ENCODE data around the gene GABBR2.

Gene GABBR2

DNA sequence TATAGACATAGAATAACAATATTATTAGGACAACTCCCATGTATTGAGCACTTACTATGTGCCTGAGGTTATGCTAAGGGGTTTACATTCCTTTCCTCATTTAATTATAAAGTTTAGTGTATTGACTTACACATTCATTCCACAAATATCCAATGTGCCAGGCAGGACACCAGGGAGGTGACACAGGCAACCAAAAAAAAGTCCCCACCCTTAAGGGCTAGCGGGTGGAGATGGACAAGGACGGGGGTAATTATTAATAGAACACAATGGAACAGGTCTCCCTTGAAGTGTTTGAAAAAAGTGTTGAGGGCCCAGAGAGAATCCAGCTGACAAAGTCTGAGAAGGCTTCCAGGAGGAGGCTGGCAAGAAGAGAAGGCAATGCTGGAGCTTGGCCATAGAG lies 459.0 kb downstream of the GABBR2 start:
- TF ChIP-seq POLR2A (IDR thresholded peaks at IDR 0.05; ENCODE audit: low read depth, low read length), result no peak
- TF ChIP-seq POLR2AphosphoS5 (IDR thresholded peaks at IDR 0.05; ENCODE audit: low read depth, low read length), result no peak
- TF ChIP-seq TAF1 (IDR thresholded peaks at IDR 0.05; ENCODE audit: borderline replicate concordance, low read depth, low read length), result no peak
- DNase-seq (ENCODE audit: insufficient read length) (no peak), FAIRE-seq (no peak)

DNA sequence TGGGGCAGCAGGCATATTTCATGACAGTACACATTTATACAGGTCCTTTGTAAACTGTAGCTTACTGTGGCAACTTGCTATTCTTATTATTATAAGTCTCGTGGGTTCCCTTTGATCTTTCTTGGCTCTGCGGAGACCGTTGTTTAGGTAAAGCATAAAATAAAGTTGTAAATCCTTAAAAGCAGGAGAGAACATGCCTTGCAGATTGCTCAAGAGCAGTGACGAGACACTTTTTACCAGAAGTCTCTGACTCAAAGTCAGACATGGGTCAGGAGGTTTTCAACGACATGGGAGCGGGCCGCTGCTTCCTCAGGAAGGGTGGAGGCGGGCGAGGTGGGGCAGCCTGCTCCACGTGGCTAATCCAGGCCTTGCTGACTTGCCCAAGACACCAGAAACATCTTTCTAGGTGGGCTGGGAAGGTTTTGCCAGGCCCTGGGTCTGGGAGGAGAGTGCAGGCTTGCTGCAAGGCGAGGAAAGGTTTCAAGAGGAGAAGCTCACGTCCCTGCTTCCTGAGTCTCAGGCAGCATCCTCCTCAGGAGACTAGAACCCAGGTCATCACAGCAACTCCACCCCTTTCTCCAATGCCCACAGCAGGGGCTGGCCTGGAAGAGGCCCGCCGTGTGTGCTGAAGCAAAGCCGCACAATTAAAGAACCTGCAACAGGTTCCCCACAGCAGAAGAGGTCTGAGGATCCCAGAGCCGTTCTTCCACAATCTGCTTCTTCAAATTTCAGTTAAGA lies 459.8 kb downstream of the GABBR2 start:
- no peak for TF ChIP-seq POLR2AphosphoS5 (IDR thresholded peaks at IDR 0.05; ENCODE audit: low read depth, low read length)
- no peak for TF ChIP-seq POLR2A (IDR thresholded peaks at IDR 0.05; ENCODE audit: low read depth, low read length)
- no peak for TF ChIP-seq TAF1 (IDR thresholded peaks at IDR 0.05; ENCODE audit: borderline replicate concordance, low read depth, low read length)
- no peak for FAIRE-seq
- no peak for DNase-seq (ENCODE audit: insufficient read length)

DNA sequence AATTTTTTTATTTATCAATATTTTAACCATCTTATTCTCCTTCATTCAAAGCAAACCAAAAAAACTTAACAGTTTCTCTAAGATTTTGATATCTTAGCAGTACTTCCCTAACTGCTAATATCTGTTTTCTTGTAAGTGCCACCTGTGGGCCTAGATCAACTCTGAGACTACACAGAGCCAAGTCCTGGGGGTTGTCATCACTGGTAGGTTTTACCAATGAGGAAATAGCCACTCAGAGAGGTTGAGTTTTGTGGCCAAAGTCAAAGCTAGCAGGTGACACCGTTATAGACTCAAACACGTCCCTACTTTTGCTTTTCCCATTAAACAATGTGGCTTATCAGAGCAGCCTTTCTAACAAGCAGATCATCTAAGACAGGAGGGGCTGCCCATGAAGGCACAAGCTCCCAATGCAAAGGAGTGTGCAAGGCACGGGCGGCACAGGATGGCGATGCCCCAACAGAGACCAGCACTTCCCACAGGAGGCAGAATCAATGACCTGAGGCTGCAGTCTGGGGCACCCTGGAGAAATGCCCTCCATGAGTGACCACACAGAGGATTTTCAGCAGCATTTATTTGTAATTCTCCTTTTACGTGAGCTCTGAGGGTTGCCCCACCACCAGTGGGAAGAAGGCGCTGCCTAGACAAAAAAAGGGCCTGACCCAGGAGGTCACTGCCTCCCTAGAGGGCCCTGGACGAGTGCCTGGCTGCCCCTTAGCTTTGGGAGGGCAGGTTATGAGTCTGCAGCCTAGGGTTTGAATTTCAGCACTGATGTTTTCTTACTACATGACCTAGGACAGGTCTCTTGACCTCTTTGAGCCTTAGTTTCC lies 460.7 kb downstream of the GABBR2 start:
- no peak for TF ChIP-seq POLR2AphosphoS5 (IDR thresholded peaks at IDR 0.05; ENCODE audit: low read depth, low read length)
- DNase-seq (ENCODE audit: insufficient read length) (no peak), FAIRE-seq (no peak)

DNA sequence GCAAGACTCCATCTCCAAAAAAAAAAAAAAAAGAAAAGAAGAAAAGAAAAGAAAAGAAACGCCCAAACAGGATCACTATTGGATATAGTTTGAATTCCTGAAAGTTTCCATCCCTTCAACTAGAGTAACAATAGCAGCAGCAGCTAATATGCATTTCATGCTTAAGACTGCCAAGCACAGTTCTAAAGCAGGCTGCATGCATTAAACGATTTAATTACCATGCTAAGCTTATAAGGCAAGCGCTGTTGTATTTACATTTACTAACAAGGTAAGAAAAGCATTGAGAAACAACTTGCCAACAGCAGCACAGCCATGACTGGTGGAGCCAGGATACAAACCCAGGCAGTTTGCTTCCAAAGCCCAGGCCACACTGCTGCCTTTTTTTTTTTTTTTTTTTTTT lies 466.3 kb downstream of the GABBR2 start:
- TF ChIP-seq TAF1 (IDR thresholded peaks at IDR 0.05; ENCODE audit: borderline replicate concordance, low read depth, low read length) (no peak), POLR2A (IDR thresholded peaks at IDR 0.05; ENCODE audit: low read depth, low read length) (no peak), POLR2AphosphoS5 (IDR thresholded peaks at IDR 0.05; ENCODE audit: low read depth, low read length) (no peak)
- FAIRE-seq (no peak), DNase-seq (ENCODE audit: insufficient read length) (no peak)

DNA sequence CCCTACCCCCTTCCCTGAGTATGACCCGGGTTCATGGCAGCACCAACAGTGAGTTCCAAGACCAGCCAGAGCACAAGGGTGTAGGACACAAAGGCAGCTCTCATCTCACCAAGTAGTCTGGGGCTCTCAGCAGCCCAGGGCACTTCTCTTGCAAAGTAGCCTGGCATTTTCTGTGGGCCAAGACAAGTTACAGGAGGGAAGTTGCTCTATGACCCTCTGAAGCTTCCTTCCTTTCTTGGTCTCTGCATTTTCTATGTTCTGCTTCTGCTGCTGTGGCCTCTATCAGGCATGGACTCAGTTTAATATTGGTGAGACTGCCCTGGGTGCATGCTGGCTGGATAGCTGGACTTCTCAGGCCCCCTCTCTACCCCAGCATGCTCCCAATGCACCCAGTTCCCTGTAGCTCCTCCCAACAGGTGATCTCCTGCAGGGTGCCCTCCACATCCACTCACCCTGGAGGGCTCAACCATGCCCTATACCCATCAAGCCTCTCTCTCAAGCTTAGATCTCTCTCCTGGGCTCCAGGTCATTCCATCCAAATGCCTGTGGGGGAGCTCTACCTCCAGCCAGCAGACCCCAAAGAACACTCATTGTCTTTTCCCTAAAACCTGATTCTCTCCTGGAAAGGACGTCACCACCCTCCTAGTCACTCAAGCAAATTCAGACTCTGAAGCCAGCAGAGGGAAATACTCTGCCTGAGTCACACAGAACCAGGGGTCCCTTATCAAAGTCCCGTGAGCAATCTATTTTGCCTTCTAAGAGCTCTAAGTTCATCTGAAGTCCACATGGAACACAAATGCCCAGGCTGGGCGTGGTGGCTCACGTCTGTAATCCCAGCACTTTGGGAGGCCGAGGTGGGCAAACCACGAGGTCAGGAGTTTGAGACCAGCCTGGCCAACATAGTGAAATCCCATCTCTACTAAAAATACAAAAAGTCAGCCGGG lies 467.1 kb downstream of the GABBR2 start:
- DNase-seq (ENCODE audit: insufficient read length), result no peak
- no peak for TF ChIP-seq POLR2A (IDR thresholded peaks at IDR 0.05; ENCODE audit: low read depth, low read length)
- no peak for TF ChIP-seq POLR2AphosphoS5 (IDR thresholded peaks at IDR 0.05; ENCODE audit: low read depth, low read length)
- TF ChIP-seq TAF1 (IDR thresholded peaks at IDR 0.05; ENCODE audit: borderline replicate concordance, low read depth, low read length), result no peak
- FAIRE-seq, result no peak

DNA sequence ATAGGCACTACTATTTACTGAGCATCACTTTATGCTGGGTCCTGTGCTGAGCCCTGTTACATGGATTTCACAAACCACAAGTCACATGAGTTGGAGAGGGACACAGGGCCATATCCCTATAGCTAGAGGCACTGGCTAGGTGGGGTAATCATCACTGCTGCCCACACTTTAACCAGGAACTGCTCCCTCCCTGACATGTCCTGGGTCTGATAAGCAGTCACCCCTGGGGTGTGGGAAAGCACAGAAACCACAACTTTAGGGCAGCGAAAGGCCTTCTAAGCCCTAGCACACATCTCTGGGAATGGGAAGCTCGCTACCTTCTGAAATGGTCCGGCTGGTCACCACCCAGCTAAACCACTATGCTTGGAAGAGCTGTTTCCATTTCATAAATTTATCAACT lies 468.3 kb downstream of the GABBR2 start:
- no peak for DNase-seq (ENCODE audit: insufficient read length)
- no peak for FAIRE-seq
- TF ChIP-seq POLR2A (IDR thresholded peaks at IDR 0.05; ENCODE audit: low read depth, low read length) (no peak), POLR2AphosphoS5 (IDR thresholded peaks at IDR 0.05; ENCODE audit: low read depth, low read length) (no peak), TAF1 (IDR thresholded peaks at IDR 0.05; ENCODE audit: borderline replicate concordance, low read depth, low read length) (no peak)

All from GM12892 (cell line).